Measurements from ENCODE around the gene TEX44. TPM values are rescaled to one million over a fixed set of nuclear protein-coding genes. Genes with fewer than 3 reads are reported as not detected.
A peak's percentile ranks its signal among the peaks of the same experiment; 100 is the strongest.

TEX44 gene
- total RNA-seq, 1 donor from 2014 or later: not detected

DNA sequence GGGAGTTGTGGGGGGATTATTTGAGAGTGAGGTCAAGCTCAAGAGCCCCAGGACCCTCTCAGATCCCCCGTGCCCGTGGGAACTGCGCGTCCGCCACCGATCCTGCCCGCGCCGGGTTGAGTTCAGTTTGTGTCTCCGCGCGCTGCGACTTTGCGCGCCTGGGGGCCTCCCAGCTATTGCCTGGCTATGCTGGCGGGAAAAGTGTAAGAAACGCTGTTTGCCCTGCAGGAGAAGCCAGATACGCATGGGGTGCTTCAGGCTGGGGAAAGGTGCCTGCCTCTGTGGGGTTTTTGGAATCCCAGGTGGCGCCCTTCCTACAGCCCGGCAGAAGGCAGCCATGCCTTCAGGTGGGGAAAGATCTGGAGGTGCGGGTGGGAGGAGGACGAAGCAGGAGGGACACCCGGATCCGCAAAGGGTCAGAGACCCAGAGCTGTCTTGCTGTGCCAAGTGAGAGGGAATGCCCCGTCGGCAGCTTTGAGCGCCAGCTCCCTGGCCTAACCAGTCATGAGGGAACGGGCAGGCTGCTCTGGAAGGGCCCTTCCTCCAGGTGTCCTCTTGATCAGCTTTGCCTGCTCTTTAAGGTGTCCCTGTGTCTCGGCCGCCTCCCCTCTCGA is 22.5 kb downstream of the TEX44 start:
- peaks cover 61% of the 10 kb centered on the region for H3K4me1 Mint-ChIP-seq
- no peaks in the 10 kb centered on the region for H3K36me3 ChIP-seq
- TF ChIP-seq, protein P1, sequence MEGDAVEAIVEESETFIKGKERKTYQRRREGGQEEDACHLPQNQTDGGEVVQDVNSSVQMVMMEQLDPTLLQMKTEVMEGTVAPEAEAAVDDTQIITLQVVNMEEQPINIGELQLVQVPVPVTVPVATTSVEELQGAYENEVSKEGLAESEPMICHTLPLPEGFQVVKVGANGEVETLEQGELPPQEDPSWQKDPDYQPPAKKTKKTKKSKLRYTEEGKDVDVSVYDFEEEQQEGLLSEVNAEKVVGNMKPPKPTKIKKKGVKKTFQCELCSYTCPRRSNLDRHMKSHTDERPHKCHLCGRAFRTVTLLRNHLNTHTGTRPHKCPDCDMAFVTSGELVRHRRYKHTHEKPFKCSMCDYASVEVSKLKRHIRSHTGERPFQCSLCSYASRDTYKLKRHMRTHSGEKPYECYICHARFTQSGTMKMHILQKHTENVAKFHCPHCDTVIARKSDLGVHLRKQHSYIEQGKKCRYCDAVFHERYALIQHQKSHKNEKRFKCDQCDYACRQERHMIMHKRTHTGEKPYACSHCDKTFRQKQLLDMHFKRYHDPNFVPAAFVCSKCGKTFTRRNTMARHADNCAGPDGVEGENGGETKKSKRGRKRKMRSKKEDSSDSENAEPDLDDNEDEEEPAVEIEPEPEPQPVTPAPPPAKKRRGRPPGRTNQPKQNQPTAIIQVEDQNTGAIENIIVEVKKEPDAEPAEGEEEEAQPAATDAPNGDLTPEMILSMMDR (IDR thresholded peaks at IDR 0.05): no peak
- TF ChIP-seq EZH2phosphoT487 (IDR thresholded peaks at IDR 0.05) (no peak), EZH2 (IDR thresholded peaks at IDR 0.05) (no peak)
- peak overlapping the region; percentile 45 for H3K4me3 ChIP-seq
- no peaks in the 10 kb centered on the region for H3K9me3 Mint-ChIP-seq
- peak overlapping the region; percentile 47 for H2AFZ ChIP-seq (replicated peaks)
- peak overlapping the region; percentile 80 for H3K4me2 ChIP-seq
- no peaks in the 10 kb centered on the region for H4K20me1 ChIP-seq (ENCODE audit: low read depth)
- no peaks in the 10 kb centered on the region for H3K27me3 ChIP-seq
- H3K4me1 ChIP-seq: peaks cover 21% of the 10 kb centered on the region
- DNase-seq (ENCODE audit: low spot score): peak; percentile 62
- H3K27ac Mint-ChIP-seq: peak overlapping the region; percentile 87
- peak overlapping the region; percentile 96 for H3K27ac ChIP-seq
- H3K27me3 Mint-ChIP-seq (ENCODE audit: insufficient read depth, low read depth): peaks cover 14% of the 10 kb centered on the region
- no peaks in the 10 kb centered on the region for H3K36me3 Mint-ChIP-seq
- H3K9me3 ChIP-seq (ENCODE audit: low read depth): no peaks in the 10 kb centered on the region
- peak overlapping the region; percentile 79 for H3K4me3 Mint-ChIP-seq
- peaks cover 45% of the 10 kb centered on the region for H3F3A ChIP-seq (ENCODE audit: low read depth)
- no peak overlapping the region for H3K9ac ChIP-seq
- no peaks in the 10 kb centered on the region for H3K79me2 ChIP-seq (ENCODE audit: low read depth)

DNA sequence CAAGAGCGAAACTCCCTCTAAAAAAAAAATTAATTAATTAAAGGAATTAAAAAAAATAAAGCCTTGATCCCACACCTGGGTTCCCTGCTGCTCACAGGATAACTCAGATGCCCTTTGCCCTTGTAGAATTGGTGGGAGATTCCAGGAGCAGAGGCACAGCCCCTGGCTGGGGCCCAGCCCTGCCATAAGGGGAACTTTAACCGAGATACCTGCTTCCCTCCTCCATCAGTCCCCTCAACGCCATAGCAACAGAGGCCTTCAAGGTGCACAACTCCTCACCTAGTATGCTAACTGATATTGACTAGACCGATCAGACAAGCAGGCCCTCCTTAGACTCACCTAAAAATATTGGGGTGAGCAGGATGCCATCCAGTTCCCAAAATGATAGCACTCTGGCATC is 23.6 kb downstream of the TEX44 start:
- H3K27me3 Mint-ChIP-seq (ENCODE audit: insufficient read depth, low read depth): peaks cover 9% of the 10 kb centered on the region
- no peak overlapping the region for H2AFZ ChIP-seq (replicated peaks)
- no peak overlapping the region for H3K27ac ChIP-seq
- H3K36me3 ChIP-seq: no peaks in the 10 kb centered on the region
- DNase-seq (ENCODE audit: low spot score): no peak
- H3K9me3 Mint-ChIP-seq: no peaks in the 10 kb centered on the region
- H3K27me3 ChIP-seq: no peaks in the 10 kb centered on the region
- no peak overlapping the region for H3K9ac ChIP-seq
- no peak overlapping the region for H3K4me2 ChIP-seq
- H3K4me3 Mint-ChIP-seq: no peak overlapping the region
- no peaks in the 10 kb centered on the region for H3K79me2 ChIP-seq (ENCODE audit: low read depth)
- no peak for TF ChIP-seq EZH2 (IDR thresholded peaks at IDR 0.05)
- TF ChIP-seq EZH2phosphoT487 (IDR thresholded peaks at IDR 0.05): no peak
- TF ChIP-seq, protein P1 (IDR thresholded peaks at IDR 0.05): no peak
- H3F3A ChIP-seq (ENCODE audit: low read depth): peaks cover 51% of the 10 kb centered on the region
- peaks cover 62% of the 10 kb centered on the region for H3K4me1 Mint-ChIP-seq
- H3K27ac Mint-ChIP-seq: no peak overlapping the region
- H3K4me3 ChIP-seq: no peak overlapping the region
- no peaks in the 10 kb centered on the region for H3K36me3 Mint-ChIP-seq
- H4K20me1 ChIP-seq (ENCODE audit: low read depth): no peaks in the 10 kb centered on the region
- no peaks in the 10 kb centered on the region for H3K9me3 ChIP-seq (ENCODE audit: low read depth)
- peaks cover 25% of the 10 kb centered on the region for H3K4me1 ChIP-seq

DNA sequence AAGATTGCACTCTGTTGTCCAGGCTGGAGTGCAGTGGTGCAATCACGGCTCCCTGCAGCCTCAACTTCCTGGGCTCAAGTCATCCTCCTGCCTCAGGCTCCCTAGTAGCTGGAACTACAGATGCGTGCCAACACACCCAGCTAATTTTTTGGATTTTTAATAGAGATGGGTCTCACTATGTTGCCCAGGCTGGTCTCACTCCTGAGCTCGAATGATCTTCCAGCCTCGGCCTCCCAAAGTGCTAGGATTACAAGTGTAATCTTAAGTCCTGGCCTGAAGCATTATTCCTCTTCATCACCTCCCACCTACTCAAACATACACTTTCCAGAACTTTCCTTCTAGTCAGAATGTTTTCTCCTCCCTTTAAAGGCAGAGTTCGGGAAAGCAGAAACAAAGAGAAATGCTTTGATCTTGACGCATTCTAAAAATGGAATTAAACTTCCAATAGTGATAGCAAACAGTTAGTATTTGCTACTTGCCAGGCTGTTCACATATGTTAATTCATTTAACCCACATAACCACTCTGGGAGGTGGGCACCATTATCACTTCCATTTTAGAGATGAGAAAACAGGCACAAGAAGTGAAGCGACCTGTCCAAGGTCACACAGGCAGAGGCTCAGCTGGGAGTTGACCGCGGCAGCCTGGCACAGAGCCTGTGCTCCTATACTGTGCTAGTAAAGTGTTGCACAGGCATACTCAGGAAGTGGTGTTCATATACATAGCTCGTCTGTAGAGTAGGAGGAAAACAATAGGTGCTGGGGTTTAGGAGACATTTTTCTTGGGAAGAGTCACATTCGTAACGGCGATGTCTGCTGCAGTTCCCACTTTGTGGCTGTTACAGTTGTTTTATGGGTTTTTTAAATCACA is 24.6 kb downstream of the TEX44 start:
- no peak overlapping the region for H3K4me3 Mint-ChIP-seq
- H3K27ac ChIP-seq: no peak overlapping the region

More for the DNA sequence above, 24.6 kb downstream of the TEX44 start:
- Mint-ChIP-seq H3K36me3 (no peaks in the 10 kb centered on the region), H3K27ac (peak overlapping the region; percentile 70), H3K4me1 (peaks cover 59% of the 10 kb centered on the region), H3K27me3 (ENCODE audit: insufficient read depth, low read depth) (peaks cover 9% of the 10 kb centered on the region), H3K9me3 (no peaks in the 10 kb centered on the region)
- H3K79me2 ChIP-seq (ENCODE audit: low read depth): no peaks in the 10 kb centered on the region
- no peak for TF ChIP-seq EZH2 (IDR thresholded peaks at IDR 0.05)
- TF ChIP-seq, protein P1 (IDR thresholded peaks at IDR 0.05): no peak
- TF ChIP-seq EZH2phosphoT487 (IDR thresholded peaks at IDR 0.05): no peak
- H3K4me1 ChIP-seq: peaks cover 30% of the 10 kb centered on the region
- no peaks in the 10 kb centered on the region for H3K36me3 ChIP-seq
- H3F3A ChIP-seq (ENCODE audit: low read depth): peaks cover 51% of the 10 kb centered on the region
- H3K9ac ChIP-seq: no peak overlapping the region
- no peak overlapping the region for H2AFZ ChIP-seq (replicated peaks)
- no peaks in the 10 kb centered on the region for H3K9me3 ChIP-seq (ENCODE audit: low read depth)
- H3K4me2 ChIP-seq: no peak overlapping the region
- H3K27me3 ChIP-seq: no peaks in the 10 kb centered on the region
- no peak overlapping the region for H3K4me3 ChIP-seq
- DNase-seq (ENCODE audit: low spot score): no peak
- H4K20me1 ChIP-seq (ENCODE audit: low read depth): no peaks in the 10 kb centered on the region
